ENCODE measurements around the gene SUPT20H. TPM values are rescaled to one million over a fixed set of nuclear protein-coding genes. Genes with fewer than 3 reads are reported as not detected.

Gene SUPT20H
- total RNA-seq, 1 experiment from 2014 or later = 77.5 TPM

GRCh38 chr13:37094099-37094498 is 34.6 kb upstream of the SUPT20H start:
- Histone ChIP-seq H3K9me3 (no peaks in the 10 kb centered on the region), H3K4me3 (ENCODE audit: low read depth, low read length) (no peak overlapping the region), H3K36me3 (ENCODE audit: control insufficient read depth, insufficient read depth, low read length) (no peaks in the 10 kb centered on the region), H3K27me3 (replicated peaks; ENCODE audit: control insufficient read depth, insufficient read depth, low read length) (peaks cover under 1% of the 10 kb centered on the region), H3K4me1 (no peaks in the 10 kb centered on the region)
- H3K4me1 Mint-ChIP-seq (ENCODE audit: low read depth, unreplicated experiment) = no peaks in the 10 kb centered on the region
- no TSS peak for BruUV-seq (replicated peaks)
- TF ChIP-seq, protein P1, sequence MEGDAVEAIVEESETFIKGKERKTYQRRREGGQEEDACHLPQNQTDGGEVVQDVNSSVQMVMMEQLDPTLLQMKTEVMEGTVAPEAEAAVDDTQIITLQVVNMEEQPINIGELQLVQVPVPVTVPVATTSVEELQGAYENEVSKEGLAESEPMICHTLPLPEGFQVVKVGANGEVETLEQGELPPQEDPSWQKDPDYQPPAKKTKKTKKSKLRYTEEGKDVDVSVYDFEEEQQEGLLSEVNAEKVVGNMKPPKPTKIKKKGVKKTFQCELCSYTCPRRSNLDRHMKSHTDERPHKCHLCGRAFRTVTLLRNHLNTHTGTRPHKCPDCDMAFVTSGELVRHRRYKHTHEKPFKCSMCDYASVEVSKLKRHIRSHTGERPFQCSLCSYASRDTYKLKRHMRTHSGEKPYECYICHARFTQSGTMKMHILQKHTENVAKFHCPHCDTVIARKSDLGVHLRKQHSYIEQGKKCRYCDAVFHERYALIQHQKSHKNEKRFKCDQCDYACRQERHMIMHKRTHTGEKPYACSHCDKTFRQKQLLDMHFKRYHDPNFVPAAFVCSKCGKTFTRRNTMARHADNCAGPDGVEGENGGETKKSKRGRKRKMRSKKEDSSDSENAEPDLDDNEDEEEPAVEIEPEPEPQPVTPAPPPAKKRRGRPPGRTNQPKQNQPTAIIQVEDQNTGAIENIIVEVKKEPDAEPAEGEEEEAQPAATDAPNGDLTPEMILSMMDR (IDR thresholded peaks at IDR 0.05; ENCODE audit: insufficient read depth in 1 of 2, low read depth in 1 of 2, low read length in 1 of 2, severe bottlenecking in 1 of 2, unreplicated experiment in 1 of 2) = no peak
- H3K4me3 Mint-ChIP-seq (ENCODE audit: unreplicated experiment) = no peak overlapping the region
- CTCF ChIA-PET = no interaction called here
- H3K27me3 Mint-ChIP-seq (ENCODE audit: insufficient read depth, unreplicated experiment) = peaks cover 18% of the 10 kb centered on the region
- POLR2A ChIA-PET = no interaction called here
- no peak overlapping the region for H3K27ac Mint-ChIP-seq (ENCODE audit: unreplicated experiment)
- no peaks in the 10 kb centered on the region for H3K36me3 Mint-ChIP-seq (ENCODE audit: insufficient read depth, unreplicated experiment)
- H3K9me3 Mint-ChIP-seq (ENCODE audit: unreplicated experiment) = no peaks in the 10 kb centered on the region
- DNase-seq = no peak
- intact Hi-C loops (cut with micrococcal nuclease; ENCODE audit: unreplicated experiment) = no loop called here

DNA sequence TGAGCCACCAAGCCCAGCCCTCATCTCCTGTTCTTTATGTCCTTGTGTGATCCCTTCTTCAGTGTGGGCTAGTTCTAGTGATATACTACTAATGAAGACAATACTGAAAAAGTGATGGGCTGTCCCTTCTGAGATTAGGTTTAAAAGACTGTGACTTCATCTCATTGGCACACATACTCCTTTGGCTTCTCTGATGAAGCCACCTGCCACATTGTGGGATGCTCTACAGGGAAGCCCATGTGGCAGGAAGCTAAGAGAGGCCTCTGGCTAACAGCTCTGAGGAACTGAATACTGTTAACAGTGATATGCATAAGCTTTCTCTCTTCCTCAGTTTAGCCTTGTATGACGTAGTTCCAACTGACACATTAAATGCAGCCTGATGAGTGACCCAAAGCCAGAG is 32.3 kb upstream of the SUPT20H start:
- Histone ChIP-seq H3K36me3 (ENCODE audit: control insufficient read depth, insufficient read depth, low read length) (no peaks in the 10 kb centered on the region), H3K9me3 (no peaks in the 10 kb centered on the region), H3K4me1 (no peaks in the 10 kb centered on the region), H3K4me3 (ENCODE audit: low read depth, low read length) (no peak overlapping the region), H3K27me3 (replicated peaks; ENCODE audit: control insufficient read depth, insufficient read depth, low read length) (no peaks in the 10 kb centered on the region)
- CTCF ChIA-PET = no interaction called here
- POLR2A ChIA-PET = interaction anchor here (0.5 kb wide), 1 partner anchor 92 kb away, joined by 6 read pairs; no protein-coding TSS in a partner anchor
- no TSS peak for BruUV-seq (replicated peaks)
- Mint-ChIP-seq H3K9me3 (ENCODE audit: unreplicated experiment) (no peaks in the 10 kb centered on the region), H3K27ac (ENCODE audit: unreplicated experiment) (no peak overlapping the region), H3K4me1 (ENCODE audit: low read depth, unreplicated experiment) (no peaks in the 10 kb centered on the region), H3K36me3 (ENCODE audit: insufficient read depth, unreplicated experiment) (no peaks in the 10 kb centered on the region), H3K27me3 (ENCODE audit: insufficient read depth, unreplicated experiment) (peaks cover 20% of the 10 kb centered on the region), H3K4me3 (ENCODE audit: unreplicated experiment) (no peak overlapping the region)
- intact Hi-C loops (cut with micrococcal nuclease; ENCODE audit: unreplicated experiment) = no loop called here
- TF ChIP-seq, protein P1 (IDR thresholded peaks at IDR 0.05; ENCODE audit: insufficient read depth in 1 of 2, low read depth in 1 of 2, low read length in 1 of 2, severe bottlenecking in 1 of 2, unreplicated experiment in 1 of 2) = no peak
- DNase-seq = no peak

- H3K4me3 ChIP-seq (ENCODE audit: low read depth, low read length) = no peak overlapping the region
- intact Hi-C loops (cut with micrococcal nuclease; ENCODE audit: unreplicated experiment) = no loop called here
- TF ChIP-seq, protein P1 (IDR thresholded peaks at IDR 0.05; ENCODE audit: insufficient read depth in 1 of 2, low read depth in 1 of 2, low read length in 1 of 2, severe bottlenecking in 1 of 2, unreplicated experiment in 1 of 2) = no peak
- Mint-ChIP-seq H3K9me3 (ENCODE audit: unreplicated experiment) (no peaks in the 10 kb centered on the region), H3K36me3 (ENCODE audit: insufficient read depth, unreplicated experiment) (no peaks in the 10 kb centered on the region), H3K4me1 (ENCODE audit: low read depth, unreplicated experiment) (no peaks in the 10 kb centered on the region), H3K27ac (ENCODE audit: unreplicated experiment) (no peak overlapping the region), H3K27me3 (ENCODE audit: insufficient read depth, unreplicated experiment) (peaks cover 24% of the 10 kb centered on the region), H3K4me3 (ENCODE audit: unreplicated experiment) (no peak overlapping the region)
- no peaks in the 10 kb centered on the region for H3K36me3 ChIP-seq (ENCODE audit: control insufficient read depth, insufficient read depth, low read length)
- no peaks in the 10 kb centered on the region for H3K4me1 ChIP-seq
- DNase-seq = no peak
- POLR2A ChIA-PET = no interaction called here
- CTCF ChIA-PET = interaction anchor here (0.6 kb wide), 1 partner anchor 17 kb away, joined by 3 read pairs; no protein-coding TSS in a partner anchor
- H3K27me3 ChIP-seq (replicated peaks; ENCODE audit: control insufficient read depth, insufficient read depth, low read length) = no peaks in the 10 kb centered on the region
- no TSS peak for BruUV-seq (replicated peaks)
- H3K9me3 ChIP-seq = no peaks in the 10 kb centered on the region
These were observed 31.4 kb upstream of the SUPT20H start for GRCh38 chr13:37090912-37091311.

Data from Caco-2 (cell line).